H1 (cell line): ENCODE results near the gene LRRC43. TPM values are rescaled to one million over a fixed set of nuclear protein-coding genes. Genes with fewer than 3 reads are reported as not detected.

Experiments
- BRCA1 ChIP-seq: IDR thresholded peaks from 2 replicates; pipeline ENCODE4 v1.6.1; 2012; ENCODE audit warnings: low read depth, low read length, improper control_type of control experiment
- CHD2 ChIP-seq: IDR thresholded peaks from 2 replicates; pipeline ENCODE4 v1.6.1; 2012; ENCODE audit warnings: low read length, improper control_type of control experiment
- EZH2 ChIP-seq: fragments of 200-600 bp; sonication (generic); IDR thresholded peaks from 2 replicates; pipeline ENCODE4 v1.7.1; 2012; ENCODE audit warnings: low read depth, mild to moderate bottlenecking, moderate library complexity, low read length, inconsistent platforms; ENCODE audit not compliant: severe bottlenecking
- JUN ChIP-seq: IDR thresholded peaks from 2 replicates; pipeline ENCODE4 v1.6.1; 2011; ENCODE audit warnings: low read depth, mild to moderate bottlenecking, improper control_type of control experiment, low read length
- KDM4A ChIP-seq: IDR thresholded peaks from one replicate; pipeline ENCODE4 v1.7.1; 2012; ENCODE audit warnings: low read depth, mild to moderate bottlenecking, moderate library complexity, low read length, inconsistent platforms; ENCODE audit not compliant: severe bottlenecking
- RAD21 ChIP-seq, 2 experiments: IDR thresholded peaks in 1 of 2; conservative IDR thresholded peaks in 1 of 2; 2 replicates each; pipeline ENCODE4 v1.6.1; 2011; ENCODE audit warnings: low read depth in 2 of 2, low read length in 2 of 2, improper control_type of control experiment in 1 of 2, inconsistent platforms in 1 of 2, mild to moderate bottlenecking in 1 of 2, moderate library complexity in 1 of 2
- RBBP5 ChIP-seq: IDR thresholded peaks from 2 replicates; pipeline ENCODE4 v1.7.1; 2012; ENCODE audit warnings: low read depth, mild to moderate bottlenecking, inconsistent platforms, low read length, moderate library complexity, borderline replicate concordance
- RXRA ChIP-seq: IDR thresholded peaks from 2 replicates; pipeline ENCODE4 v1.6.1; 2011; ENCODE audit warnings: low read depth, mild to moderate bottlenecking, low read length, moderate library complexity; ENCODE audit not compliant: insufficient read depth
- SIX5 ChIP-seq: IDR thresholded peaks from 2 replicates; pipeline ENCODE4 v1.6.1; 2011; ENCODE audit warnings: mild to moderate bottlenecking, low read depth, low read length
- SP4 ChIP-seq: IDR thresholded peaks from 2 replicates; pipeline ENCODE4 v1.6.1; 2012; ENCODE audit warnings: low read length, inconsistent platforms
- SRF ChIP-seq: IDR thresholded peaks from 2 replicates; pipeline ENCODE4 v1.6.1; 2011; ENCODE audit warnings: mild to moderate bottlenecking, low read depth, low read length, moderate library complexity
- SUZ12 ChIP-seq: fragments of 200-600 bp; sonication (generic); IDR thresholded peaks from 2 replicates; pipeline ENCODE4 v1.6.1; 2012; ENCODE audit warnings: mild to moderate bottlenecking, inconsistent platforms, low read length, moderate library complexity, mixed read lengths
- TAF1 ChIP-seq: IDR thresholded peaks from 2 replicates; pipeline ENCODE4 v1.6.1; 2011; ENCODE audit warnings: mild to moderate bottlenecking, low read depth, low read length
- TEAD4 ChIP-seq: IDR thresholded peaks from 2 replicates; pipeline ENCODE4 v1.6.1; 2012; ENCODE audit warnings: low read depth, low read length, inconsistent platforms, mixed read lengths
- YY1 ChIP-seq: IDR thresholded peaks from 2 replicates; pipeline ENCODE4 v1.6.1; 2011; ENCODE audit warnings: low read depth, mild to moderate bottlenecking, low read length
- polyA plus RNA-seq, 7 experiments: library from polyadenylated mRNA; depleted of rRNA in 3 of 7; stranded (reverse) in 5 of 7; unstranded in 2 of 7; fragments of >200 nt in 5 of 7; fragments of 200-250 nt in 2 of 7; gene quantifications; 1 replicate in 5 of 7; 2 replicates in 1 of 7; 4 replicates in 1 of 7; pipeline versions ENCODE4 v1.2.1 to v1.2.3, GENCODE V29; 2011 to 2013; ENCODE audit warnings: missing spikeins in 2 of 7, mixed read lengths in 2 of 7
- total RNA-seq: library from RNA; stranded (reverse); fragmentation: NEBNext Ultra II Directional; extraction: Animal tissue kit (Norgen Biotek cat#: 25700); gene quantifications from 2 replicates; pipeline ENCODE4 v1.2.1, GENCODE V29; 2021
- TF ChIP-seq, protein P1 (sequence below), 3 experiments: IDR thresholded peaks; 1 replicate in 2 of 3; 2 replicates in 1 of 3; pipeline versions ENCODE4 v1.5.1 to v1.6.1; 2011; ENCODE audit warnings: low read length in 3 of 3, mild to moderate bottlenecking in 3 of 3, inconsistent platforms in 2 of 3, low read depth in 1 of 3, moderate library complexity in 1 of 3; ENCODE audit not compliant: insufficient read depth in 1 of 3; ENCODE audit errors: control extremely low read depth in 1 of 3
- TF ChIP-seq, protein P2 (sequence below): IDR thresholded peaks from 2 replicates; pipeline ENCODE4 v1.6.1; 2012; ENCODE audit warnings: inconsistent platforms
- TF ChIP-seq, protein P3 (sequence below): IDR thresholded peaks from 2 replicates; pipeline ENCODE4 v1.6.1; 2011; ENCODE audit warnings: low read depth, mild to moderate bottlenecking, low read length; ENCODE audit not compliant: insufficient read depth
- TF ChIP-seq, protein P4 (sequence below): IDR thresholded peaks from 2 replicates; pipeline ENCODE4 v1.6.1; 2011; ENCODE audit warnings: low read length, improper control_type of control experiment

The LRRC43 gene
- total and polyA plus RNA-seq, 2 of the 8 experiments (the other 6 are each of a cell fraction or from before 2014, with no cell fraction given) = 0.35 to 0.44 TPM

- TF ChIP-seq, protein P1, sequence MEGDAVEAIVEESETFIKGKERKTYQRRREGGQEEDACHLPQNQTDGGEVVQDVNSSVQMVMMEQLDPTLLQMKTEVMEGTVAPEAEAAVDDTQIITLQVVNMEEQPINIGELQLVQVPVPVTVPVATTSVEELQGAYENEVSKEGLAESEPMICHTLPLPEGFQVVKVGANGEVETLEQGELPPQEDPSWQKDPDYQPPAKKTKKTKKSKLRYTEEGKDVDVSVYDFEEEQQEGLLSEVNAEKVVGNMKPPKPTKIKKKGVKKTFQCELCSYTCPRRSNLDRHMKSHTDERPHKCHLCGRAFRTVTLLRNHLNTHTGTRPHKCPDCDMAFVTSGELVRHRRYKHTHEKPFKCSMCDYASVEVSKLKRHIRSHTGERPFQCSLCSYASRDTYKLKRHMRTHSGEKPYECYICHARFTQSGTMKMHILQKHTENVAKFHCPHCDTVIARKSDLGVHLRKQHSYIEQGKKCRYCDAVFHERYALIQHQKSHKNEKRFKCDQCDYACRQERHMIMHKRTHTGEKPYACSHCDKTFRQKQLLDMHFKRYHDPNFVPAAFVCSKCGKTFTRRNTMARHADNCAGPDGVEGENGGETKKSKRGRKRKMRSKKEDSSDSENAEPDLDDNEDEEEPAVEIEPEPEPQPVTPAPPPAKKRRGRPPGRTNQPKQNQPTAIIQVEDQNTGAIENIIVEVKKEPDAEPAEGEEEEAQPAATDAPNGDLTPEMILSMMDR (IDR thresholded peaks at IDR 0.05; ENCODE audit: control extremely low read depth in 1 of 3, insufficient read depth in 1 of 3, low read depth in 1 of 3, low read length in 3 of 3) = peak in 1 of 3 experiments; percentile 7; a peak in 1 of 4 replicates
- peak; percentile 28 for TF ChIP-seq KDM4A
- TF ChIP-seq, protein P2, sequence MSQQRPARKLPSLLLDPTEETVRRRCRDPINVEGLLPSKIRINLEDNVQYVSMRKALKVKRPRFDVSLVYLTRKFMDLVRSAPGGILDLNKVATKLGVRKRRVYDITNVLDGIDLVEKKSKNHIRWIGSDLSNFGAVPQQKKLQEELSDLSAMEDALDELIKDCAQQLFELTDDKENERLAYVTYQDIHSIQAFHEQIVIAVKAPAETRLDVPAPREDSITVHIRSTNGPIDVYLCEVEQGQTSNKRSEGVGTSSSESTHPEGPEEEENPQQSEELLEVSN = 0 out of 2 replicates have a peak, but pooled peaks have one; percentile 25
- TF ChIP-seq SP4 = no peak
- peak; percentile 30 for TF ChIP-seq EZH2
- TF ChIP-seq SRF = no peak
- TF ChIP-seq YY1 = 0 out of 2 replicates have a peak, but pooled peaks have one; percentile 29
- TF ChIP-seq SIX5 = no peak
- no peak for TF ChIP-seq TEAD4
- TF ChIP-seq RBBP5 = no peak
- TF ChIP-seq, protein P3, sequence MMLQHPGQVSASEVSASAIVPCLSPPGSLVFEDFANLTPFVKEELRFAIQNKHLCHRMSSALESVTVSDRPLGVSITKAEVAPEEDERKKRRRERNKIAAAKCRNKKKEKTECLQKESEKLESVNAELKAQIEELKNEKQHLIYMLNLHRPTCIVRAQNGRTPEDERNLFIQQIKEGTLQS = no peak
- no peak for TF ChIP-seq JUN
- no peak for TF ChIP-seq SUZ12
- TF ChIP-seq TAF1 = no peak
- TF ChIP-seq BRCA1 = no peak
- TF ChIP-seq CHD2 = no peak
- TF ChIP-seq RXRA = no peak
- TF ChIP-seq, protein P4, sequence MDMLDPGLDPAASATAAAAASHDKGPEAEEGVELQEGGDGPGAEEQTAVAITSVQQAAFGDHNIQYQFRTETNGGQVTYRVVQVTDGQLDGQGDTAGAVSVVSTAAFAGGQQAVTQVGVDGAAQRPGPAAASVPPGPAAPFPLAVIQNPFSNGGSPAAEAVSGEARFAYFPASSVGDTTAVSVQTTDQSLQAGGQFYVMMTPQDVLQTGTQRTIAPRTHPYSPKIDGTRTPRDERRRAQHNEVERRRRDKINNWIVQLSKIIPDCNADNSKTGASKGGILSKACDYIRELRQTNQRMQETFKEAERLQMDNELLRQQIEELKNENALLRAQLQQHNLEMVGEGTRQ = no peak
- TF ChIP-seq RAD21 (IDR thresholded peaks at IDR 0.05 in 1 of 2, conservative IDR thresholded peaks at IDR 0.05 in 1 of 2; ENCODE audit: low read depth in 2 of 2, low read length in 2 of 2) = no peak
These were observed at the start of gene LRRC43 (continued) for GRCh38 chr12:122182887-122183587.
